K562 (cell line): ENCODE data around the gene FKBP7. TPM values are rescaled to one million over a fixed set of nuclear protein-coding genes. Genes with fewer than 3 reads are reported as not detected.

Experiments
- BCLAF1 ChIP-seq, 2 experiments: fragments of 450-650 bp in 1 of 2; IDR thresholded peaks; 2 replicates each; pipeline ENCODE4 v1.6.1; 2011 to 2017; ENCODE audit warnings: low read depth in 2 of 2, antibody characterized with exemption in 1 of 2, borderline replicate concordance in 1 of 2, low read length in 1 of 2, mild to moderate bottlenecking in 1 of 2, mixed read lengths in 1 of 2; ENCODE audit not compliant: control insufficient read depth in 1 of 2
- CGGBP1 ChIP-seq: fragments of 250-450 bp; sonication (Bioruptor Pico); IDR thresholded peaks from 2 replicates; pipeline ENCODE4 v1.9.0; 2021; ENCODE audit warnings: mild to moderate bottlenecking
- CREB3L1 ChIP-seq: fragments of 450-650 bp; IDR thresholded peaks from 2 replicates; pipeline ENCODE4 v1.6.1; 2014; ENCODE audit warnings: low read depth, mild to moderate bottlenecking, moderate library complexity, borderline replicate concordance
- E4F1 ChIP-seq: fragments of 250-450 bp; sonication (Bioruptor Pico); IDR thresholded peaks from 2 replicates; pipeline ENCODE4 v1.5.0; 2021; ENCODE audit warnings: mild to moderate bottlenecking, borderline replicate concordance
- FOXK1 ChIP-seq: sonication (generic); formaldehyde crosslinking; IDR thresholded peaks from 2 replicates; pipeline ENCODE4 v1.8.0; 2022; ENCODE audit warnings: missing genetic modification reagents, mild to moderate bottlenecking, borderline replicate concordance
- GMEB1 ChIP-seq: fragments of 250-450 bp; sonication (Bioruptor Pico); IDR thresholded peaks from 2 replicates; pipeline ENCODE4 v1.4.0; 2020; ENCODE audit warnings: mild to moderate bottlenecking
- HSF4 ChIP-seq: fragments of 250-450 bp; sonication (Bioruptor Pico); IDR thresholded peaks from 2 replicates; pipeline ENCODE4 v2.1.2; 2022; ENCODE audit warnings: mild to moderate bottlenecking, moderate library complexity, borderline replicate concordance
- JUNB ChIP-seq: fragments of 450-650 bp; formaldehyde crosslinking; conservative IDR thresholded peaks from 2 replicates; pipeline ENCODE4 v1.4.0; 2020; ENCODE audit warnings: mild to moderate bottlenecking
- KDM5B ChIP-seq: fragments of 200-600 bp; sonication (generic); IDR thresholded peaks from 2 replicates; pipeline ENCODE4 v1.6.1; 2012; ENCODE audit warnings: low read depth, mild to moderate bottlenecking, moderate library complexity, low read length, control low read depth, inconsistent platforms; ENCODE audit not compliant: insufficient replicate concordance
- MTF1 ChIP-seq: fragments of 250-450 bp; sonication (Bioruptor Pico); IDR thresholded peaks from 2 replicates; pipeline ENCODE4 v1.9.0; 2021; ENCODE audit warnings: moderate library complexity, mild to moderate bottlenecking, inconsistent platforms, borderline replicate concordance
- SMARCB1 ChIP-seq: IDR thresholded peaks from 2 replicates; pipeline ENCODE4 v1.6.1; 2011; ENCODE audit warnings: improper control_type of control experiment, low read depth; ENCODE audit not compliant: insufficient read length
- STAT6 ChIP-seq: sonication (generic); formaldehyde crosslinking; IDR thresholded peaks from 2 replicates; pipeline ENCODE4 v1.8.1; 2023; ENCODE audit warnings: mild to moderate bottlenecking, missing genetic modification reagents
- ZFP1 ChIP-seq: fragments of 450-650 bp; formaldehyde crosslinking; IDR thresholded peaks from 2 replicates; pipeline ENCODE4 v1.4.0; 2020; ENCODE audit warnings: mild to moderate bottlenecking, mixed read lengths
- polyA plus RNA-seq, 8 experiments: library from polyadenylated mRNA; depleted of rRNA in 4 of 8; stranded (reverse) in 5 of 8; unstranded in 3 of 8; fragments of >200 nt; fragmentation: Nextera tagmentation in 2 of 8; fragmentation: Illumina TruSeq in 1 of 8; extraction: Ambion mirVana in 2 of 8; extraction: Trizol in 1 of 8; gene quantifications; 2 replicates each; pipeline versions ENCODE4 v1.2.1 to v1.2.3, GENCODE V29; 2011 to 2014; ENCODE audit warnings: inconsistent platforms in 1 of 8, missing spikeins in 1 of 8
- total RNA-seq, 7 experiments: library from RNA; depleted of rRNA in 6 of 7; stranded (reverse); fragments of >200 nt in 6 of 7; fragmentation: Illumina TruSeq in 2 of 7; extraction: Trizol in 2 of 7; gene quantifications; 2 replicates each; pipeline versions ENCODE4 v1.2.1 to v1.2.3, GENCODE V29; 2011 to 2021; ENCODE audit warnings: low replicate concordance in 1 of 7

The FKBP7 gene
- total and polyA plus RNA-seq, 9 of the 15 experiments (the other 6 are each of a cell fraction or from before 2014, with no cell fraction given): 6.1 to 23.2 (median 19.0) TPM

GRCh38 chr2:178450774-178451525 is 27.4 kb downstream of the FKBP7 start, which contains the start of the genes PJVK and PRKRA (continued):
- TF ChIP-seq E4F1 (CRISPR knock-in tag) (no peak), GMEB1 (peak; percentile 71), KDM5B (peak; percentile 88), STAT6 (0 out of 2 replicates have a peak, but pooled peaks have one; percentile 15), BCLAF1 (IDR thresholded peaks at IDR 0.05; ENCODE audit: borderline replicate concordance in 1 of 2, control insufficient read depth in 1 of 2, low read depth in 2 of 2, low read length in 1 of 2) (no peak), FOXK1 (no peak), ZFP1 (no peak), HSF4 (CRISPR knock-in tag) (no peak), CGGBP1 (CRISPR knock-in tag) (peak; percentile 58; the same call in 1 of the 2 replicates), MTF1 (no peak), JUNB (CRISPR knock-in tag) (no peak), SMARCB1 (no peak), CREB3L1 (peak; percentile 79)
